Smooth muscle cell of bladder (primary cell): Measurements from ENCODE around the gene USO1. TPM values are rescaled to one million over a fixed set of nuclear protein-coding genes. Genes with fewer than 3 reads are reported as not detected.

ENCODE experiments used
- total RNA-seq: library from RNA; depleted of rRNA; stranded (reverse); fragments of >200 nt; gene quantifications from 2 replicates; pipeline ENCODE4 v1.2.3, GENCODE V29; 2014

USO1 gene
- total RNA-seq: 118 and 130 TPM in 2 replicates

GRCh38 chr4:75724066-75724866 lies at the start of gene USO1:
USO1 (plus strand) TSS chr4:75724577; CDS start chr4:75724820, 243 bp downstream.

Other genes with a start within 250 kb of the USO1 start
- gene RCHY1, start 210.2 kb upstream of the USO1 start, total RNA-seq: 29.0 and 30.3 TPM in 2 replicates
- gene THAP6, start 210.1 kb upstream of the USO1 start, total RNA-seq: 10.5 and 11.1 TPM in 2 replicates
- gene ODAPH, start 168.5 kb upstream of the USO1 start, total RNA-seq: not detected in 2 replicates
- gene CDKL2, start 94.0 kb upstream of the USO1 start, total RNA-seq: 0.14 and 0.55 TPM in 2 replicates
- 101 and 166 TPM in 2 replicates for gene G3BP2, start 51.2 kb upstream of the USO1 start, total RNA-seq
- gene PPEF2, start 177.9 kb downstream of the USO1 start, total RNA-seq: not detected in 2 replicates
- gene NAAA, start 216.4 kb downstream of the USO1 start, total RNA-seq: 33.0 and 41.0 TPM in 2 replicates